GM18909 (cell line): Measurements from ENCODE around the gene SPOCK1.

Experiments
- ATAC-seq: cut with Tn5 transposase; IDR thresholded peaks from one replicate; pipeline ENCODE4 v1.9.1; 2021; ENCODE audit warnings: mild to moderate bottlenecking; ENCODE audit not compliant: unreplicated experiment, poor library complexity

The SPOCK1 gene

DNA sequence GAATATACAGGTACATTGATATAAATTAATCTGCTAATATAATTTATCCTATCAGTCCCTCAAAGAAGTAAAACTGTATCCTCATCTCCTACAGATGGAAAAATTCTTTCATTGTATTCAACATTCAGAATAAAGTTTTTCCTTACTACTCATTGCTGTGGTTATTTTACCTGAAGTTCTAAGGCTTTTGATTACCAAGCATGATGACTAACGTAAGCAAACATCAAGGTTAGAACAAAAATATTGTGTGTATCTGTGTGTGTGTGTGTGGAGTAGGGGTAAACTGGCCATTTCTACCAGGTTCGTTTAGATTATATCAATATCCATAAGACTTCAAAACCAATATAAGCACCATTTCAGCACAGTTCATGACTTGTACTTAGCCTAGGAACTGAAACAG lies 573.1 kb downstream of the SPOCK1 start:
- ATAC-seq: no peak
